Panc1 (cell line): ENCODE data around the gene NCAPG.

Source experiments
- TF ChIP-seq, protein P1 (sequence below): fragments of 450-650 bp; IDR thresholded peaks from 2 replicates; pipeline ENCODE4 v1.5.1; 2017; ENCODE audit warnings: mild to moderate bottlenecking
- TF ChIP-seq, protein P2 (sequence below), 2 experiments: IDR thresholded peaks; 2 replicates each; pipeline ENCODE4 v1.6.1; 2011 to 2012; ENCODE audit warnings: low read depth in 2 of 2, control low read depth in 1 of 2, low read length in 1 of 2, mild to moderate bottlenecking in 1 of 2, moderate library complexity in 1 of 2; ENCODE audit not compliant: insufficient read depth in 1 of 2

DNA sequence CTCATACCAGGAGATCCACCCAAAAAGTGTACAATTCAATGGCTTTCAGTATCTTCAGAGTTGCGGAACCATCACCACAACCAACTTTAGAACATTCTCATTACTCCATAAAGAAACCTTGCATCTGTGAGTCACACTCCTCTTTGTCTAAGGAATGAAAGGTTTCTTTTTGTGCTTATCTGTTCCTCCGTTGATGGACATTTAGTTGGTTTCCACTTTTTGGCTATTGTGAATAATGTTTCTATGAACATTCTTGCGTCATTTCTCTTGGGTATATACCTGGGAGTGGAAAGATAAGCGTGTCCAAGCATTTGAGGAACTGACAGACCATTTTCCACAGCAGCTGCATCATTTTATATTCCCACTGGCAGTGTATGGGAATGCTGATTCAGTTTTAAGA, 39.9 kb upstream of the NCAPG start:
- TF ChIP-seq, protein P1, sequence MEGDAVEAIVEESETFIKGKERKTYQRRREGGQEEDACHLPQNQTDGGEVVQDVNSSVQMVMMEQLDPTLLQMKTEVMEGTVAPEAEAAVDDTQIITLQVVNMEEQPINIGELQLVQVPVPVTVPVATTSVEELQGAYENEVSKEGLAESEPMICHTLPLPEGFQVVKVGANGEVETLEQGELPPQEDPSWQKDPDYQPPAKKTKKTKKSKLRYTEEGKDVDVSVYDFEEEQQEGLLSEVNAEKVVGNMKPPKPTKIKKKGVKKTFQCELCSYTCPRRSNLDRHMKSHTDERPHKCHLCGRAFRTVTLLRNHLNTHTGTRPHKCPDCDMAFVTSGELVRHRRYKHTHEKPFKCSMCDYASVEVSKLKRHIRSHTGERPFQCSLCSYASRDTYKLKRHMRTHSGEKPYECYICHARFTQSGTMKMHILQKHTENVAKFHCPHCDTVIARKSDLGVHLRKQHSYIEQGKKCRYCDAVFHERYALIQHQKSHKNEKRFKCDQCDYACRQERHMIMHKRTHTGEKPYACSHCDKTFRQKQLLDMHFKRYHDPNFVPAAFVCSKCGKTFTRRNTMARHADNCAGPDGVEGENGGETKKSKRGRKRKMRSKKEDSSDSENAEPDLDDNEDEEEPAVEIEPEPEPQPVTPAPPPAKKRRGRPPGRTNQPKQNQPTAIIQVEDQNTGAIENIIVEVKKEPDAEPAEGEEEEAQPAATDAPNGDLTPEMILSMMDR: no peak
- TF ChIP-seq, protein P2, sequence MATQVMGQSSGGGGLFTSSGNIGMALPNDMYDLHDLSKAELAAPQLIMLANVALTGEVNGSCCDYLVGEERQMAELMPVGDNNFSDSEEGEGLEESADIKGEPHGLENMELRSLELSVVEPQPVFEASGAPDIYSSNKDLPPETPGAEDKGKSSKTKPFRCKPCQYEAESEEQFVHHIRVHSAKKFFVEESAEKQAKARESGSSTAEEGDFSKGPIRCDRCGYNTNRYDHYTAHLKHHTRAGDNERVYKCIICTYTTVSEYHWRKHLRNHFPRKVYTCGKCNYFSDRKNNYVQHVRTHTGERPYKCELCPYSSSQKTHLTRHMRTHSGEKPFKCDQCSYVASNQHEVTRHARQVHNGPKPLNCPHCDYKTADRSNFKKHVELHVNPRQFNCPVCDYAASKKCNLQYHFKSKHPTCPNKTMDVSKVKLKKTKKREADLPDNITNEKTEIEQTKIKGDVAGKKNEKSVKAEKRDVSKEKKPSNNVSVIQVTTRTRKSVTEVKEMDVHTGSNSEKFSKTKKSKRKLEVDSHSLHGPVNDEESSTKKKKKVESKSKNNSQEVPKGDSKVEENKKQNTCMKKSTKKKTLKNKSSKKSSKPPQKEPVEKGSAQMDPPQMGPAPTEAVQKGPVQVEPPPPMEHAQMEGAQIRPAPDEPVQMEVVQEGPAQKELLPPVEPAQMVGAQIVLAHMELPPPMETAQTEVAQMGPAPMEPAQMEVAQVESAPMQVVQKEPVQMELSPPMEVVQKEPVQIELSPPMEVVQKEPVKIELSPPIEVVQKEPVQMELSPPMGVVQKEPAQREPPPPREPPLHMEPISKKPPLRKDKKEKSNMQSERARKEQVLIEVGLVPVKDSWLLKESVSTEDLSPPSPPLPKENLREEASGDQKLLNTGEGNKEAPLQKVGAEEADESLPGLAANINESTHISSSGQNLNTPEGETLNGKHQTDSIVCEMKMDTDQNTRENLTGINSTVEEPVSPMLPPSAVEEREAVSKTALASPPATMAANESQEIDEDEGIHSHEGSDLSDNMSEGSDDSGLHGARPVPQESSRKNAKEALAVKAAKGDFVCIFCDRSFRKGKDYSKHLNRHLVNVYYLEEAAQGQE (IDR thresholded peaks at IDR 0.05; ENCODE audit: insufficient read depth in 1 of 2, low read depth in 2 of 2, low read length in 1 of 2): no peak
